Upper lobe of left lung (tissue), 6 donors: ENCODE measurements around the gene RTP3. TPM values are rescaled to one million over a fixed set of nuclear protein-coding genes. Genes with fewer than 3 reads are reported as not detected.

Experiments used
- ATAC-seq, 2 donors: fragments of 200-7000 bp; cut with Tn5 transposase; one replicate each; pipeline ENCODE4 v1.9.1; 2022; ENCODE audit warnings: mild to moderate bottlenecking in 2 of 2, moderate library complexity in 2 of 2; ENCODE audit not compliant: low FRiP score in 2 of 2
- DNase-seq, 2 donors: peaks; one replicate each; pipeline ENCODE4 v3.0.0-alpha.2; 2019 to 2020
- H3K27ac ChIP-seq, 4 donors: fragments of 200-600 bp; sonication (generic); one replicate each; pipeline ENCODE4 v1.5.1; 2016 to 2019
- H3K27me3 ChIP-seq, 4 donors: fragments of 200-600 bp; sonication (generic); one replicate each; pipeline ENCODE4 v1.5.1; 2017 to 2019
- H3K36me3 ChIP-seq, 4 donors: fragments of 200-600 bp; sonication (generic); one replicate each; pipeline ENCODE4 v1.5.1; 2016 to 2019
- H3K4me1 ChIP-seq, 4 donors: fragments of 200-600 bp; sonication (generic); one replicate each; pipeline ENCODE4 v1.5.1; 2018 to 2019
- H3K4me3 ChIP-seq, 4 donors: fragments of 200-600 bp; sonication (generic); one replicate each; pipeline ENCODE4 v1.5.1; 2017 to 2019; ENCODE audit warnings: mild to moderate bottlenecking in 2 of 4, moderate library complexity in 1 of 4
- H3K9me3 ChIP-seq, 4 donors: fragments of 200-600 bp; sonication (generic); one replicate each; pipeline ENCODE4 v1.5.1; 2018 to 2019
- EP300 ChIP-seq, 4 donors: sonication (generic); formaldehyde crosslinking; IDR thresholded peaks; one replicate each; pipeline ENCODE4 v1.5.1; 2017; ENCODE audit warnings: antibody characterized with exemption in 4 of 4, control low read depth in 2 of 4
- POLR2A ChIP-seq, 4 donors: fragments of 450-650 bp; IDR thresholded peaks; one replicate each; pipeline ENCODE4 v1.5.1; 2016 to 2017; ENCODE audit warnings: antibody characterized with exemption in 4 of 4, mild to moderate bottlenecking in 2 of 4
- POLR2AphosphoS5 ChIP-seq, 2 donors: sonication (generic); formaldehyde crosslinking; IDR thresholded peaks; one replicate each; pipeline ENCODE4 v1.5.1; 2017; ENCODE audit warnings: antibody characterized with exemption in 2 of 2
- WGBS, 2 donors: methylation state at CpG; one replicate each; pipeline ENCODE4 v1.1.5; 2017 to 2018; 5-methylcytosine and 5-hydroxymethylcytosine counted together
- total RNA-seq, 6 donors: library from RNA; depleted of rRNA in 4 of 6; stranded (reverse); fragments of >200 nt in 4 of 6; gene quantifications; one replicate each; pipeline versions ENCODE4 v1.1.0 to v1.2.1, GENCODE V29; 2016 to 2021
- TF ChIP-seq, protein P1 (sequence below), 6 experiments: fragments of 450-650 bp in 4 of 6; fragments of 200-600 bp in 2 of 6; sonication (generic) in 2 of 6; IDR thresholded peaks; one replicate each; pipeline ENCODE4 v1.5.1; 2016 to 2019; ENCODE audit warnings: antibody characterized with exemption in 6 of 6
- donor health status: DM: no; HTN: no; CAD: no; lungs with moderate emphysema.
- donor health status: DM: no; HTN: yes; CAD: no; lungs with severe emphysema.

The RTP3 gene
- total RNA-seq, result not detected

DNA sequence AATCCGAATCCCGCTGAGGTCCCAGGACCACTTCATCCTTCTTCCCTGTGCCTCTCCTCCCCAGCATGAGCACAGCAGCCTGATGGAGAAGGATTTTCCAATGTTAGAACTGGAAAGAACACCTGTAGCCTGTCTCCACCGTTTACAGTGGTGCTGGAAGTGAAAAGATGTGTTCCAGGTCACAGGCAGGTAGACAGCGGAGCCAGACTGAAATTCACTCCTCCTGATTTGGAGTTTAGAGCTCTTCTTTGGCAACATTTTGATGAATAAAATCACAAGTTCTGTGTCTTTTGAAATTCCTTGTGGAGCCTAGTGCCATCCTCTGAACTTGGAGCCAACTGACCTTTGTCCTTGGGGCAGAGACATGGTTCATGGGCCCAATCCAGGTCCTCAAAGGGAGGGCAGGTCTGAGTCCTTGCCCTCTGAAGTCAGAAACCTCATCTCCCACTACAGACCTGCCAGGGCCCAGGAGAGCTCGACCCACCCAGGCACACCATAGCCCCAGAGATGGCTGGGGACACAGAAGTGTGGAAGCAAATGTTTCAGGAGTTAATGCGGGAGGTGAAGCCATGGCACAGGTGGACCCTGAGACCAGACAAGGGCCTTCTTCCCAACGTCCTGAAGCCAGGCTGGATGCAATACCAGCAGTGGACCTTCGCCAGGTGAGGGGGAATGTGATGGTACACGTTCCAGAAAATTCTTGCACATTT lies at the start of gene RTP3:
Gene RTP3 (plus strand): TSS at position 421 of the 710 bp plus-strand sequence. CDS start 87 bp downstream, at position 508.
- Histone ChIP-seq H3K4me3 (no peak within 1 kb of the TSS), H3K9me3 (no peaks in the 10 kb centered on the region), H3K27me3 (no peaks in the 10 kb centered on the region), H3K36me3 (no peaks in the 10 kb centered on the region), H3K27ac (no peak within 1 kb of the TSS), H3K4me1 (no peaks in the 10 kb centered on the region)
- no peak for TF ChIP-seq POLR2AphosphoS5 (IDR thresholded peaks at IDR 0.05)
- no peak for TF ChIP-seq POLR2A (IDR thresholded peaks at IDR 0.05)
- no peak for TF ChIP-seq EP300 (IDR thresholded peaks at IDR 0.05)
- TF ChIP-seq, protein P1, sequence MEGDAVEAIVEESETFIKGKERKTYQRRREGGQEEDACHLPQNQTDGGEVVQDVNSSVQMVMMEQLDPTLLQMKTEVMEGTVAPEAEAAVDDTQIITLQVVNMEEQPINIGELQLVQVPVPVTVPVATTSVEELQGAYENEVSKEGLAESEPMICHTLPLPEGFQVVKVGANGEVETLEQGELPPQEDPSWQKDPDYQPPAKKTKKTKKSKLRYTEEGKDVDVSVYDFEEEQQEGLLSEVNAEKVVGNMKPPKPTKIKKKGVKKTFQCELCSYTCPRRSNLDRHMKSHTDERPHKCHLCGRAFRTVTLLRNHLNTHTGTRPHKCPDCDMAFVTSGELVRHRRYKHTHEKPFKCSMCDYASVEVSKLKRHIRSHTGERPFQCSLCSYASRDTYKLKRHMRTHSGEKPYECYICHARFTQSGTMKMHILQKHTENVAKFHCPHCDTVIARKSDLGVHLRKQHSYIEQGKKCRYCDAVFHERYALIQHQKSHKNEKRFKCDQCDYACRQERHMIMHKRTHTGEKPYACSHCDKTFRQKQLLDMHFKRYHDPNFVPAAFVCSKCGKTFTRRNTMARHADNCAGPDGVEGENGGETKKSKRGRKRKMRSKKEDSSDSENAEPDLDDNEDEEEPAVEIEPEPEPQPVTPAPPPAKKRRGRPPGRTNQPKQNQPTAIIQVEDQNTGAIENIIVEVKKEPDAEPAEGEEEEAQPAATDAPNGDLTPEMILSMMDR (IDR thresholded peaks at IDR 0.05), result no peak
- ATAC-seq (no peak), DNase-seq (no peak)
- WGBS, 2 donors, result 81 to 86% methylated on average over 9 of the region's 9 CpGs

DNA sequence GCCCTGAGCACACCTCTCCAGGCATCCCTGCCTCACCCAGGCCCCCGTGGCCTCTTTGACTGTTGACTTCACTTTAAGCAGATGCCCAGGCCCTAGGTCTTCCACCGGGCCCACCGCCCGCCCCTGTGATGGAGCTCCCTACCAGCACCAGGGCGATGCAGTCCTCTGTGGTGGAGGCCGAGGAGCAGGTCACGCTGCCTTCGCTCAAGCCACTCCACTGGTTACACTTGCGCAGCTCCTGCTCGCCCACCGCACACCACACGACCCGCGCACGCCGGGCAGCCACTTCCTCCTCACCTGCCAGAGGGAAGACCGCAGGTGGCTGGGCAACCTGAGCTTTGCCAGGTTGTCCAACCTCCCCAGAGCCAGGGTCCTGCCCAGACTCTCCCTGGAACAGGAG lies 49.1 kb upstream of the RTP3 start:
- WGBS, 2 donors, result 92 to 94% methylated on average over 12 to 17 of the region's 17 CpGs
- H3K9me3 ChIP-seq, result no peaks in the 10 kb centered on the region
- TF ChIP-seq, protein P1 (IDR thresholded peaks at IDR 0.05), result no peak
- no peak for TF ChIP-seq POLR2AphosphoS5 (IDR thresholded peaks at IDR 0.05)
- no peak for TF ChIP-seq EP300 (IDR thresholded peaks at IDR 0.05)
- TF ChIP-seq POLR2A (IDR thresholded peaks at IDR 0.05), result no peak
- no peaks in the 10 kb centered on the region for H3K4me1 ChIP-seq
- H3K36me3 ChIP-seq, result peaks cover 0 to 7% (median 0%) of the 10 kb centered on the region in 4 donors
- H3K27me3 ChIP-seq, result no peaks in the 10 kb centered on the region
- ATAC-seq (peak in 1 of 2 donors; percentile 38), DNase-seq (peak in 1 of 2 donors; percentile 63)
- H3K4me3 ChIP-seq, result no peak overlapping the region
- H3K27ac ChIP-seq, result no peak overlapping the region

DNA sequence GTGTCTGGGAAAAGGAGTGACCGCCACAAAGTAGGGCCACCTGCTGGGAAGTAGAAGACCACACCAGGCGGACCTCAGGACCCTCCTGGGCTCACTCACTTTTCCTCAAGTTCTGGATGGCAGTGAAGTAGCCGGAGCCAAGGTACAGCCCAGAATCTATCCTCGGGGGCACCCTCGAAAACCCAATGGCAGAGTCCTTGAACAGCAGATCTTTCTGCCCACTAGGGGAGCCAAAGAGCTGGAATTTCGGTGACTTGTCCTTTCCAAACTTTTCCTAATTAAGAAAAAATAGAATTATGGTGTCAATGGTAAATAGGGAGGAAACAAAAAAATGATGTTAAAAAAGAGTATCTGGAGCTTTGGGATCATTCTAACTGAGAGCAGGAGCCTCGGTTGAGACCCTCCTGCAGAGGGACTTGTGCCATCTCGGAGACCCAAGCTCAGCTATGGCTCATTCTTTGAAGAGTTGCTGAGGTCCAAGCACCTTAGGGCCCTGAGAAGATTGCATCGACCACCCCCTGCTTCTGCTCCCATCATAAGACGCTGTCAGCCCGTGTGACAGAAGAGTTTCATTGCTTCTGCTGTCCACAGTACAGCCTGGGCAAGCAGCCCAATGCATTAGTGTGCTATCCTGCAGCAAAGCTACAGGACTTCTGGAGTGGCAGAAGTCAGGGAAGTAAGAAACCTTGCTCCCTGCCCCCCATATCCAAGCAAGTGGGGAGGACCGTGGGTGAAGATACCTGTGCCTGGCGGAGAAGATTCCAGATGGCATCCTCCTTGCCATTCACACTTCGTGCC lies 47.8 kb upstream of the RTP3 start:
- 76 to 77% methylated on average over 11 to 14 of the region's 14 CpGs for whole genome bisulfite sequencing, 2 donors
- ATAC-seq (no peak), DNase-seq (no peak)

DNA sequence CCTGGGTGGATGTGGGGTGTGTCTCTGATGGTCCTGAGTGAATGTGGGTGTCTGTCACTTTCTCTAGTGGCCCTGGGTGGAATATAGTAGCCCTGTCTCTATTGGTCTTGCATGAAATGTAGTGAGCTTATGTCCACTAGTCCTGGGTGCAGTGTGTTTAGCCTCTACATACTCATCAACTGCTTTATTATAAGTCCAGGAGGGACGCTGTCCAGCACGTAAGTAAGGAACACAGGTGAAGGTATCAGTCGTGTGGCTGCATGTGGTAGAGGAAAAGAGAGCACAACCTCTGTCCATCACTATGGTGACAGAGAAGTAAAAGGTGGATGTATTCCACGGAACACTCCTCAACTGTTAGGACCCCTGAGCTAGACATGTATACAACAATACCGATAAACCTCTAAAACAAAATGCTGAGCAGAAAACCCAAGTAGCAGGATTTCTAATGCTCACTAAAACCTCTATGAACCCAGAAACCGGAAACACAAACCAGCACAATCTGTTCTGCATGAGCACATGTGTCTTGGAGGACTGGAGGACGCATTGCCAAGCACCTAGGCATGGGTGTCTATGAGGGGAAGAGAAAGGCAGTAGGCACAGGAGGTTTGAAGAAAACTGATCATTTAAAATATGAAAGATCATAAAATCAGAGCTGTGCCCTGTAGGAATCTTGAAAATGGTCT lies 44.1 kb upstream of the RTP3 start:
- no peak for DNase-seq
- no peak overlapping the region for H3K27ac ChIP-seq
- no peaks in the 10 kb centered on the region for H3K27me3 ChIP-seq
- TF ChIP-seq POLR2AphosphoS5 (IDR thresholded peaks at IDR 0.05), result no peak
- no peak for TF ChIP-seq EP300 (IDR thresholded peaks at IDR 0.05)
- no peak for TF ChIP-seq POLR2A (IDR thresholded peaks at IDR 0.05)
- H3K36me3 ChIP-seq, result no peaks in the 10 kb centered on the region
- H3K9me3 ChIP-seq, result no peaks in the 10 kb centered on the region
- no peak overlapping the region for H3K4me3 ChIP-seq
- WGBS, 2 donors, result 73 to 85% methylated on average over 6 to 7 of the region's 7 CpGs
- no peak for ATAC-seq
- H3K4me1 ChIP-seq, result no peaks in the 10 kb centered on the region

More for the DNA sequence above, 47.8 kb upstream of the RTP3 start:
- H3K27me3 ChIP-seq, result no peaks in the 10 kb centered on the region
- TF ChIP-seq POLR2A (IDR thresholded peaks at IDR 0.05) (no peak), EP300 (IDR thresholded peaks at IDR 0.05) (no peak), POLR2AphosphoS5 (IDR thresholded peaks at IDR 0.05) (no peak)
- TF ChIP-seq, protein P1 (IDR thresholded peaks at IDR 0.05), result peak in 5 of 6 experiments; percentile 9 to 58 (median 30)
- H3K9me3 ChIP-seq, result no peaks in the 10 kb centered on the region
- no peak overlapping the region for H3K27ac ChIP-seq
- no peaks in the 10 kb centered on the region for H3K4me1 ChIP-seq
- no peak overlapping the region for H3K4me3 ChIP-seq
- peaks cover 0 to 1% (median 0%) of the 10 kb centered on the region in 4 donors for H3K36me3 ChIP-seq

DNA sequence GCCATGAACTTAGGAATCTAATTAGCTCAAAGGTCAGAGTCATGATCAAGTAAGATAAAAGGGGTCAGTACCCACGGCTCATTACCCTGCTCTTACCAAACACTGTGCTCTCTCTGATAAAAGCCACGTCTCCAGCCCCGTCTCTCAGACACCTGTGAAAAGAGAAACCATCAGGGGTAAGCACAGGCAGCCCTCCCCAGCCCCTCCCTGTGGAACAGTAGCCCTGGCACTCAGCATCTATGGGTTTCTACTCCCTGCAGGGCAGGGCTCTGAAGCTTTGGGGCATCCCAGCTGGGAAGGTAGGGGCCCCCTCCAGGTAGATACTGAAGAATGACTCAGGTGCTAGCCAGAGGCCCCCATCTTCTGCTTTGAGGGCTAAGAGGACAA lies 43.6 kb upstream of the RTP3 start:
- H3K9me3 ChIP-seq, result no peaks in the 10 kb centered on the region

More for the DNA sequence above, 43.6 kb upstream of the RTP3 start:
- TF ChIP-seq POLR2AphosphoS5 (IDR thresholded peaks at IDR 0.05) (no peak), POLR2A (IDR thresholded peaks at IDR 0.05) (no peak), EP300 (IDR thresholded peaks at IDR 0.05) (no peak)
- TF ChIP-seq, protein P1 (IDR thresholded peaks at IDR 0.05), result no peak
- H3K36me3 ChIP-seq, result no peaks in the 10 kb centered on the region
- no peaks in the 10 kb centered on the region for H3K4me1 ChIP-seq
- H3K27me3 ChIP-seq, result no peaks in the 10 kb centered on the region
- ATAC-seq, result no peak
- DNase-seq, result no peak
- no peak overlapping the region for H3K27ac ChIP-seq
- no peak overlapping the region for H3K4me3 ChIP-seq
- WGBS, 2 donors, result 75 to 82% methylated on average over 3 of the region's 3 CpGs
